IMR-90 (cell line): ENCODE measurements around the gene NELL1. TPM values are rescaled to one million over a fixed set of nuclear protein-coding genes. Genes with fewer than 3 reads are reported as not detected.

ENCODE experiments used
- ATAC-seq: fragments of 200-7000 bp; cut with Tn5 transposase; 2 replicates; pipeline ENCODE4 v1.9.1; 2020; ENCODE audit warnings: low read depth, mild to moderate bottlenecking, moderate library complexity
- BruUV-seq: library from RNA; stranded (reverse); fragments of 400-500 nt; replicated peaks from 2 replicates; lab custom pipeline; 2021; lab: Mats Ljungman, UMichigan
- CTCF ChIA-PET: fragments of 300-600 bp; formaldehyde crosslinking; extraction: SDS; loops from one replicate; lab custom pipeline; 2021; ENCODE audit warnings: antibody characterized with exemption; lab: Yijun Ruan, JAX
- POLR2A ChIA-PET: fragments of 300-600 bp; sonication (Branson Sonifier 250); formaldehyde crosslinking; loops from one replicate; lab custom pipeline; 2022; ENCODE audit warnings: antibody characterized with exemption; ENCODE audit not compliant: unreplicated experiment; lab: Charles Lee
- DNase-seq: peaks from one replicate; pipeline ENCODE4 v3.0.0; 2013
- H2AFZ ChIP-seq: replicated peaks from 2 replicates; pipeline ENCODE3; 2013; ENCODE audit warnings: low read length, mild to moderate bottlenecking; ENCODE audit not compliant: poor library complexity
- H2AK5ac ChIP-seq: 2 replicates; pipeline ENCODE4 v1.6.1; 2013; ENCODE audit warnings: low read depth, low read length, inconsistent platforms
- H2AK9ac ChIP-seq: replicated peaks from 2 replicates; pipeline ENCODE3; 2013; ENCODE audit warnings: mild to moderate bottlenecking, low read depth, low read length, moderate library complexity; ENCODE audit not compliant: poor library complexity
- H2BK120ac ChIP-seq: 2 replicates; pipeline ENCODE4 v1.6.1; 2013; ENCODE audit warnings: low read depth, low read length, inconsistent platforms
- H2BK15ac ChIP-seq: 3 replicates; pipeline ENCODE4 v1.6.1; 2013; ENCODE audit warnings: low read depth, low read length, inconsistent platforms
- H2BK20ac ChIP-seq: 2 replicates; pipeline ENCODE4 v1.6.1; 2013; ENCODE audit warnings: low read depth, mild to moderate bottlenecking, inconsistent platforms, low read length, moderate library complexity
- H2BK5ac ChIP-seq: 2 replicates; pipeline ENCODE4 v1.6.1; 2013; ENCODE audit warnings: mild to moderate bottlenecking, low read depth, low read length, inconsistent platforms; ENCODE audit not compliant: poor library complexity, severe bottlenecking
- H3K14ac ChIP-seq: replicated peaks from 2 replicates; pipeline ENCODE4 v1.6.1; 2013; ENCODE audit warnings: low read depth, low read length, inconsistent platforms
- H3K18ac ChIP-seq: 2 replicates; pipeline ENCODE4 v1.6.1; 2013; ENCODE audit warnings: low read depth, low read length, control low read depth
- H3K23ac ChIP-seq: 2 replicates; pipeline ENCODE4 v1.6.1; 2013; ENCODE audit warnings: low read depth, low read length, inconsistent platforms
- H3K27ac ChIP-seq: 2 replicates; pipeline ENCODE4 v1.5.1; 2013; ENCODE audit warnings: mild to moderate bottlenecking, control low read depth, low read length; ENCODE audit not compliant: insufficient read depth
- H3K27me3 ChIP-seq: 2 replicates; pipeline ENCODE4 v1.6.1; 2013; ENCODE audit warnings: low read length; ENCODE audit not compliant: control insufficient read depth, insufficient read depth
- H3K36me3 ChIP-seq: 2 replicates; pipeline ENCODE4 v1.6.1; 2013; ENCODE audit warnings: low read length, mixed read lengths; ENCODE audit not compliant: control insufficient read depth, insufficient read depth
- H3K4ac ChIP-seq: 2 replicates; pipeline ENCODE4 v1.6.1; 2013; ENCODE audit warnings: low read depth, low read length, inconsistent platforms
- H3K4me1 ChIP-seq: 2 replicates; pipeline ENCODE4 v1.6.1; 2013; ENCODE audit warnings: low read length, mixed read lengths; ENCODE audit not compliant: control insufficient read depth, insufficient read depth
- H3K4me2 ChIP-seq: 2 replicates; pipeline ENCODE4 v1.6.1; 2013; ENCODE audit warnings: low read depth, mild to moderate bottlenecking, control low read depth, low read length, moderate library complexity
- H3K4me3 ChIP-seq: 2 replicates; pipeline ENCODE4 v1.5.1; 2013; ENCODE audit warnings: low read depth, mild to moderate bottlenecking, control low read depth, low read length, moderate library complexity; ENCODE audit not compliant: insufficient read depth
- H3K56ac ChIP-seq: 2 replicates; pipeline ENCODE4 v1.6.1; 2013; ENCODE audit warnings: low read length, inconsistent platforms; ENCODE audit not compliant: insufficient read depth; ENCODE audit errors: extremely low read depth
- H3K79me1 ChIP-seq, 2 experiments: 2 replicates each; pipeline ENCODE4 v1.6.1; 2013; ENCODE audit warnings: low read length in 2 of 2, inconsistent platforms in 1 of 2, low read depth in 1 of 2
- H3K9ac ChIP-seq: 2 replicates; pipeline ENCODE4 v1.6.1; 2013; ENCODE audit warnings: low read depth, low read length, control low read depth
- H3K9me1 ChIP-seq: 2 replicates; pipeline ENCODE4 v1.6.1; 2013; ENCODE audit warnings: low read length, inconsistent platforms; ENCODE audit not compliant: insufficient read depth
- H3K9me3 ChIP-seq: 2 replicates; pipeline ENCODE4 v1.6.1; 2013; ENCODE audit warnings: low read length; ENCODE audit not compliant: control insufficient read depth, insufficient read depth
- H4K20me1 ChIP-seq: 2 replicates; pipeline ENCODE4 v1.6.1; 2013; ENCODE audit warnings: low read length, inconsistent platforms; ENCODE audit not compliant: insufficient read depth
- H4K5ac ChIP-seq: 2 replicates; pipeline ENCODE4 v1.6.1; 2013; ENCODE audit warnings: mild to moderate bottlenecking, low read depth, low read length, control low read depth
- H4K8ac ChIP-seq, 2 experiments: 2 replicates each; pipeline ENCODE4 v1.6.1; 2013; ENCODE audit warnings: low read depth in 2 of 2, low read length in 2 of 2, control low read depth in 1 of 2, inconsistent platforms in 1 of 2
- H4K91ac ChIP-seq: 2 replicates; pipeline ENCODE4 v1.6.1; 2013; ENCODE audit warnings: low read depth, low read length, inconsistent platforms; ENCODE audit not compliant: insufficient read depth
- BHLHE40 ChIP-seq: fragments of 150-350 bp; IDR thresholded peaks from 2 replicates; pipeline ENCODE4 v1.6.1; 2016; ENCODE audit warnings: mild to moderate bottlenecking, low read depth, low read length
- MXI1 ChIP-seq: IDR thresholded peaks from 2 replicates; pipeline ENCODE4 v1.6.1; 2012; ENCODE audit warnings: low read depth, mild to moderate bottlenecking, low read length, moderate library complexity, borderline replicate concordance
- NFE2L2 ChIP-seq: fragments of 150-350 bp; IDR thresholded peaks from 2 replicates; pipeline ENCODE4 v1.6.1; 2016; ENCODE audit warnings: low read depth, mild to moderate bottlenecking, low read length
- RCOR1 ChIP-seq: IDR thresholded peaks from 2 replicates; pipeline ENCODE4 v1.6.1; 2012; ENCODE audit warnings: mild to moderate bottlenecking, low read length, improper control_type of control experiment; ENCODE audit not compliant: insufficient replicate concordance
- SMC3 ChIP-seq: fragments of 150-350 bp; IDR thresholded peaks from 2 replicates; pipeline ENCODE4 v1.6.1; 2016; ENCODE audit warnings: low read depth, mild to moderate bottlenecking, antibody characterized with exemption, low read length, moderate library complexity
- WGBS, 2 experiments: methylation state at CpG; one replicate each; pipeline versions ENCODE4 v1.1.5 to v1.1.7; 2013; ENCODE audit warnings: missing lambda C conversion rate in 2 of 2; ENCODE audit not compliant: insufficient read length in 1 of 2; ENCODE audit errors: extremely low coverage in 2 of 2; 5-methylcytosine and 5-hydroxymethylcytosine counted together
- dilution Hi-C: fragments of 300-500 bp; cut with HindIII; formaldehyde crosslinking; loops from one replicate; pipeline ENCODE4 v1.14.3; 2018; ENCODE audit warnings: low sequenced_read_pairs; ENCODE audit not compliant: unreplicated experiment
- in situ Hi-C: fragments of 300-500 bp; cut with MboI; formaldehyde crosslinking; loops from 3 replicates; pipeline ENCODE4 v1.14.3; 2019; ENCODE audit warnings: low sequenced_read_pairs, inconsistent platforms, mixed read lengths
- intact Hi-C: fragments of 100-400 bp; cut with micrococcal nuclease; formaldehyde crosslinking; loops from 2 replicates; pipeline ENCODE4 v1.10.0; 2022
- polyA plus RNA-seq, 3 experiments: library from polyadenylated mRNA; depleted of rRNA; stranded (reverse); fragments of >200 nt; gene quantifications; 2 replicates each; pipeline ENCODE4 v1.2.3, GENCODE V29; 2012; ENCODE audit warnings: low replicate concordance in 1 of 3
- total RNA-seq: library from RNA; depleted of rRNA; stranded (reverse); fragments of >200 nt; gene quantifications from 2 replicates; pipeline ENCODE4 v1.2.3, GENCODE V29; 2012

The NELL1 gene
- total and polyA plus RNA-seq, 2 of the 4 experiments (the other 2 are of a cell fraction) = not detected

- no peak overlapping the region for H4K5ac ChIP-seq
- H3K9ac ChIP-seq = no peak overlapping the region
- H3K4me1 ChIP-seq = no peaks in the 10 kb centered on the region
- intact Hi-C loops (no loop called here), dilution Hi-C loops (no loop called here), in situ Hi-C loops (no loop called here)
- TF ChIP-seq SMC3 (no peak), BHLHE40 (no peak), RCOR1 (no peak), MXI1 (no peak), NFE2L2 (no peak)
- H3K9me3 ChIP-seq = peaks cover 16% of the 10 kb centered on the region
- ChIA-PET CTCF (no interaction called here), POLR2A (no interaction called here)
- WGBS, 2 experiments = no CpG with 5 or more reads among the region's 1 CpG
- H3K14ac ChIP-seq = no peak overlapping the region
- no peak overlapping the region for H4K8ac ChIP-seq
- no peak overlapping the region for H2AK9ac ChIP-seq
- no peak overlapping the region for H3K4me2 ChIP-seq
- no TSS peak for BruUV-seq
- H2AFZ ChIP-seq = no peak overlapping the region
- no peaks in the 10 kb centered on the region for H3K36me3 ChIP-seq
- no peak for DNase-seq
- no peak overlapping the region for H2BK15ac ChIP-seq
- H3K9me1 ChIP-seq = no peaks in the 10 kb centered on the region
- H3K4ac ChIP-seq = no peak overlapping the region
- no peak for ATAC-seq
- H4K91ac ChIP-seq = no peak overlapping the region
- no peak overlapping the region for H3K4me3 ChIP-seq
- no peak overlapping the region for H2BK120ac ChIP-seq
- H3K56ac ChIP-seq = no peak overlapping the region
- H3K23ac ChIP-seq = no peak overlapping the region
- no peak overlapping the region for H2BK5ac ChIP-seq
- H3K27ac ChIP-seq = no peak overlapping the region
- no peak overlapping the region for H2AK5ac ChIP-seq
- no peak overlapping the region for H2BK20ac ChIP-seq
- no peaks in the 10 kb centered on the region for H3K27me3 ChIP-seq
- H3K18ac ChIP-seq = no peak overlapping the region
- H4K20me1 ChIP-seq = no peaks in the 10 kb centered on the region
- no peaks in the 10 kb centered on the region for H3K79me1 ChIP-seq
Observed at GRCh38 chr11:21411597-21411996, 742.2 kb downstream of the NELL1 start.
